Measurements from ENCODE around the gene TCTN2. TPM values are rescaled to one million over a fixed set of nuclear protein-coding genes. Genes with fewer than 3 reads are reported as not detected.

TCTN2 gene
- total and polyA plus RNA-seq, 12 donors = 1.9 to 6.3 (median 4.0) TPM

DNA sequence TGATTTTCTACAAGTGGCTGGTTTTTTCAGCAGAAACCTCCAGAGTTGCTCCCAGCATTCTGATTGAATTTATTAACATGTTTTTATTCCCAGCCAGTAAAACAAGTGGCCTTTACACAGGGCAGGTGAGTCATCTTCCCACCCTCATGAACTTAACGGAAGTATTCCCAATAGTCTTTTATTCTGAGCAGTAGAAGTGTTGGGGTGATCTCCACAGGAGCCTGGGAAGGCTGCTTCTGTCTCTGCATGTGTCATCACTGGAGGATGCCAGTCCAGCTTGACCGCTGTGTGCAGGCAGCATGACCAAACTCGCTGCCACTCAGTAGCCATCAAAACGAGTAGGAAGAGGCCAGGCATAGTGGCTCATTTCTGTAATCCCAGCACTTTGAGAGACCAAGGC is 77.7 kb downstream of the TCTN2 start:
- DNase-seq (no peak), ATAC-seq (no peak)
- Histone ChIP-seq H3K4me3 (no peak overlapping the region), H3K9me3 (no peaks in the 10 kb centered on the region), H3K36me3 (peaks cover 0 to 99% (median 43%) of the 10 kb centered on the region in 9 donors), H3K27ac (no peak overlapping the region), H3K4me1 (peaks cover 0 to 11% (median 0%) of the 10 kb centered on the region in 9 donors), H3K27me3 (no peaks in the 10 kb centered on the region)
- WGBS, 2 donors = 81 to 88% methylated on average over 4 of the region's 4 CpGs
- intact Hi-C loops (cut with DNase I) = no loop called here
- TF ChIP-seq, protein P1, sequence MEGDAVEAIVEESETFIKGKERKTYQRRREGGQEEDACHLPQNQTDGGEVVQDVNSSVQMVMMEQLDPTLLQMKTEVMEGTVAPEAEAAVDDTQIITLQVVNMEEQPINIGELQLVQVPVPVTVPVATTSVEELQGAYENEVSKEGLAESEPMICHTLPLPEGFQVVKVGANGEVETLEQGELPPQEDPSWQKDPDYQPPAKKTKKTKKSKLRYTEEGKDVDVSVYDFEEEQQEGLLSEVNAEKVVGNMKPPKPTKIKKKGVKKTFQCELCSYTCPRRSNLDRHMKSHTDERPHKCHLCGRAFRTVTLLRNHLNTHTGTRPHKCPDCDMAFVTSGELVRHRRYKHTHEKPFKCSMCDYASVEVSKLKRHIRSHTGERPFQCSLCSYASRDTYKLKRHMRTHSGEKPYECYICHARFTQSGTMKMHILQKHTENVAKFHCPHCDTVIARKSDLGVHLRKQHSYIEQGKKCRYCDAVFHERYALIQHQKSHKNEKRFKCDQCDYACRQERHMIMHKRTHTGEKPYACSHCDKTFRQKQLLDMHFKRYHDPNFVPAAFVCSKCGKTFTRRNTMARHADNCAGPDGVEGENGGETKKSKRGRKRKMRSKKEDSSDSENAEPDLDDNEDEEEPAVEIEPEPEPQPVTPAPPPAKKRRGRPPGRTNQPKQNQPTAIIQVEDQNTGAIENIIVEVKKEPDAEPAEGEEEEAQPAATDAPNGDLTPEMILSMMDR (IDR thresholded peaks at IDR 0.05) = no peak

DNA sequence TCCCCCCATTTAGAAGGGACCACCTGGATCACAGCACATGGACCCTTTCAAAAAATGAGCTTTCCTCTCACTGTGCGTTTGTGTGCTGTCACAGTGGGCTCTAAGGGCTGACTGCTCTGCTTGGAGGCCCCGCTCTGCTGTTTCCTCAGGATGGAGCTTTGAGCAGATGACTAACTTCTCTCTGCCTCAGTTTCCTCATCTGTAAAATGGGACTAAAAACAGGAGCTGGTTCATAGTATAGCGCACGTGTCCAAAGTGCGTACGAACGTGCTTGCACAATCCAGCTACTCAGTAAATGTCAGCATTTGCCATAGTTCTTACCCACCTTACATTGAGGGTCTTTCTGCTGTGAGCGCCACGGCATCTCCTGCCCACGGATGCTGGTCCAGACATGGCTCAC is 78.4 kb downstream of the TCTN2 start:
- DNase-seq = no peak
- Histone ChIP-seq H3K27ac (no peak overlapping the region), H3K27me3 (no peaks in the 10 kb centered on the region), H3K4me1 (peaks cover 0 to 11% (median 0%) of the 10 kb centered on the region in 9 donors), H3K9me3 (no peaks in the 10 kb centered on the region), H3K36me3 (peaks cover 0 to 99% (median 47%) of the 10 kb centered on the region in 9 donors), H3K4me3 (no peak overlapping the region)
- WGBS, 2 donors = 98 to 99% methylated on average over 10 of the region's 10 CpGs
- no peak for ATAC-seq
- TF ChIP-seq, protein P1 (IDR thresholded peaks at IDR 0.05) = no peak
- intact Hi-C loops (cut with DNase I) = no loop called here

DNA sequence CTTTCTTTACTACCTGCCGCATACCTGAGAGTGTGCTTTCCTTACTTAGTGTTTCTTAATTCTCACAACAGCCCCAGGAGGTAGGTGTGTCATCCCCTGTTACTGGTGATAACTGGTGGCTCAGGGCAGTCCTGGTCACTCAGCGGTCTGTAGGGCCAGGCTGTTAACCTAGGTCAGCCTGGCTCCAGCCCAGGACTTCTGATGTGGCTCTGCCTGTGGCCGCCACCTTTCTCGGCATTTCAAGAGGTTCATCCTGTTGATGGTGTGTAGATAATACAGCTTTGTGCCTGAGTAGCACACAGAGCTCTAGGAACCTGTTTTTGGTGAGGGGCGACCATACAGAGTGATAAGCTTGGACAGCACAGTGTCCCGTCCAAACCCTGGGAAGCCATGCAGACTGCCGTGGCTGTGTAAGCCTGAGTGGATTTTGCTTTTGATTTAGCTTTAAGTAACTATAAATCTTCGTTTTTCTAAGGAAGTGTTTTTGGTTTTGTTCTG is 79.3 kb downstream of the TCTN2 start:
- intact Hi-C loops (cut with DNase I) = no loop called here
- Histone ChIP-seq H3K27ac (no peak overlapping the region), H3K27me3 (no peaks in the 10 kb centered on the region), H3K4me1 (peaks cover 0 to 11% (median 0%) of the 10 kb centered on the region in 9 donors), H3K9me3 (no peaks in the 10 kb centered on the region), H3K36me3 (peaks cover 0 to 99% (median 48%) of the 10 kb centered on the region in 9 donors), H3K4me3 (no peak overlapping the region)
- DNase-seq (no peak), ATAC-seq (no peak)
- WGBS, 2 donors = 92% methylated on average over 8 of the region's 8 CpGs
- TF ChIP-seq, protein P1 (IDR thresholded peaks at IDR 0.05) = no peak

DNA sequence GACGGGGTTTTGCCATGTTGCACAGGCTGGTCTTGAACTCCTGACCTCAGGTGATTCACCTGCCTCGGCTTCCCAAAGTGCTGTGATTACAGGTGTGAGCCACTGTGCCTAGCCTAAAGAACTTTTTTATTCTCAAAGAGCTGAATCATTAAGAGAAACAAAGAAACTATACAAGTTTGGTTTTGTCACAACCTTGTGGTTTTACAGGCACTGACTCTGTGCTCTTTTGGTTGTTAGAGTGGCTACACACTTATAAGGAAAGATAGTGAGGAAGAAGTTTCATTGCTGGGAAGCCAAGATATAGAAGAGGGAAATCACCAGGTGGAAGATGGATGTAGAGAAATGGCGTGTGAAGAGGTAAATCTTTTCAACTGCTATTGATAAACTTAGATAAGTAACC is 81.1 kb downstream of the TCTN2 start:
- Histone ChIP-seq H3K4me1 (peaks cover 0 to 11% (median 0%) of the 10 kb centered on the region in 9 donors), H3K27me3 (no peaks in the 10 kb centered on the region), H3K4me3 (no peak overlapping the region), H3K36me3 (peaks cover 0 to 100% (median 48%) of the 10 kb centered on the region in 9 donors), H3K9me3 (no peaks in the 10 kb centered on the region), H3K27ac (no peak overlapping the region)
- 97 to 98% methylated on average over 3 of the region's 3 CpGs for WGBS, 2 donors
- no peak for DNase-seq
- intact Hi-C loops (cut with DNase I) = no loop called here
- no peak for ATAC-seq
- TF ChIP-seq, protein P1 (IDR thresholded peaks at IDR 0.05) = no peak
